NCI-H1417 (cell line): ENCODE results near the gene NCOR1.
A peak's percentile ranks its signal among the peaks of the same experiment; 100 is the strongest.
"Not testable (repeated sequence)": the region's sequence is repeated elsewhere in the genome, so short reads cannot be mapped to it uniquely, and the experiment has no call there.

ENCODE experiments used
- DNase-seq, 3 experiments: peaks; one replicate each; lab custom pipeline; 2025; lab: John Stamatoyannopoulos, UW

NCOR1 gene

GRCh38 chr17:16215002-16215272 lies 397 bp downstream of the NCOR1 start:
- peak; percentile 5 to 79 (median 75) for DNase-seq

- peak in 1 of 3 experiments; percentile 59 for DNase-seq
These were observed 938 bp downstream of the NCOR1 start for GRCh38 chr17:16214190-16215001.

- DNase-seq, result no peak
These were observed 2.5 kb downstream of the NCOR1 start for GRCh38 chr17:16212793-16213192.

- DNase-seq, result no peak
These were observed 3.7 kb downstream of the NCOR1 start for GRCh38 chr17:16211590-16211989.

- DNase-seq, result not testable (repeated sequence)
These were observed 10.6 kb downstream of the NCOR1 start for GRCh38 chr17:16204763-16205162.

GRCh38 chr17:16202554-16203500 lies 12.5 kb downstream of the NCOR1 start:
- not testable (repeated sequence) for DNase-seq

- not testable (repeated sequence) for DNase-seq
These were observed 13.6 kb downstream of the NCOR1 start for GRCh38 chr17:16201693-16202131.

GRCh38 chr17:16199093-16199492 lies 16.2 kb downstream of the NCOR1 start:
- DNase-seq, result no peak

- DNase-seq, result no peak
These were observed 18.1 kb downstream of the NCOR1 start for GRCh38 chr17:16197276-16197675.

- not testable (repeated sequence) for DNase-seq
These were observed 21.0 kb downstream of the NCOR1 start for GRCh38 chr17:16194307-16194835.

- DNase-seq, result no peak
These were observed 23.7 kb downstream of the NCOR1 start for GRCh38 chr17:16191604-16192003.

- no peak for DNase-seq
These were observed 24.5 kb downstream of the NCOR1 start for GRCh38 chr17:16190703-16191360.

GRCh38 chr17:16189791-16190348 lies 25.5 kb downstream of the NCOR1 start:
- no peak for DNase-seq

- DNase-seq, result no peak
These were observed 27.7 kb downstream of the NCOR1 start for GRCh38 chr17:16187642-16188041.

- no peak for DNase-seq
These were observed 33.8 kb downstream of the NCOR1 start for GRCh38 chr17:16181581-16181980.

- DNase-seq, result no peak
These were observed 36.5 kb downstream of the NCOR1 start for GRCh38 chr17:16178836-16179235.

GRCh38 chr17:16171613-16172012 lies 43.7 kb downstream of the NCOR1 start:
- peak; percentile 7 to 70 (median 20) for DNase-seq

- DNase-seq, result not testable (repeated sequence)
These were observed 48.6 kb downstream of the NCOR1 start for GRCh38 chr17:16166766-16167165.

GRCh38 chr17:16158714-16159113 lies 56.6 kb downstream of the NCOR1 start:
- DNase-seq, result no peak

- no peak for DNase-seq
These were observed 59.8 kb downstream of the NCOR1 start for GRCh38 chr17:16155536-16155935.

- DNase-seq, result not testable (repeated sequence)
These were observed 63.0 kb downstream of the NCOR1 start for GRCh38 chr17:16152326-16152725.
